ENCODE data around the gene SLCO2B1. TPM values are rescaled to one million over a fixed set of nuclear protein-coding genes. Genes with fewer than 3 reads are reported as not detected.

Gene SLCO2B1
- total and polyA plus RNA-seq, 2 experiments from 2014 or later: not detected

GRCh38 chr11:75165721-75166120 lies 14.8 kb downstream of the SLCO2B1 start:
- no peak overlapping the region for H3K4me3 ChIP-seq
- H3K4me1 ChIP-seq (ENCODE audit: insufficient read depth): no peaks in the 10 kb centered on the region
- in situ Hi-C loops (cut with MboI): no loop called here
- peaks cover 41% of the 10 kb centered on the region for H3K27me3 ChIP-seq (replicated peaks; ENCODE audit: insufficient read depth)
- H3K27ac ChIP-seq: no peak overlapping the region
- TF ChIP-seq EZH2phosphoT487 (IDR thresholded peaks at IDR 0.05; ENCODE audit: insufficient read depth, low read depth): no peak
- TF ChIP-seq EZH2 (IDR thresholded peaks at IDR 0.05; ENCODE audit: insufficient read depth, poor library complexity, severe bottlenecking): no peak
- H3K36me3 ChIP-seq (ENCODE audit: low read depth): no peaks in the 10 kb centered on the region
- H3K9me3 ChIP-seq (ENCODE audit: low read depth): no peaks in the 10 kb centered on the region
- H3K9ac ChIP-seq: no peak overlapping the region
- H3K4me2 ChIP-seq (ENCODE audit: unreplicated experiment): no peak overlapping the region
- H3K9me2 ChIP-seq (ENCODE audit: insufficient read depth): no peaks in the 10 kb centered on the region
- H3F3A ChIP-seq (ENCODE audit: insufficient read depth): no peaks in the 10 kb centered on the region
- H2AFZ ChIP-seq: no peak overlapping the region
- H3K79me2 ChIP-seq (ENCODE audit: insufficient read depth): no peaks in the 10 kb centered on the region
- WGBS, 2 experiments (ENCODE audit: low coverage in 1 of 2, low lambda C conversion rate in 2 of 2, missing lambda C conversion rate in 2 of 2): 77 to 78% methylated on average over 11 of the region's 11 CpGs
- no peak for DNase-seq
- H4K20me1 ChIP-seq (ENCODE audit: insufficient read depth): no peaks in the 10 kb centered on the region

GRCh38 chr11:75166791-75167190 lies 15.9 kb downstream of the SLCO2B1 start:
- Histone ChIP-seq H3K4me2 (ENCODE audit: unreplicated experiment) (no peak overlapping the region), H3K9me3 (ENCODE audit: low read depth) (no peaks in the 10 kb centered on the region), H2AFZ (no peak overlapping the region), H3K4me1 (ENCODE audit: insufficient read depth) (no peaks in the 10 kb centered on the region), H3K36me3 (ENCODE audit: low read depth) (no peaks in the 10 kb centered on the region), H3K79me2 (ENCODE audit: insufficient read depth) (no peaks in the 10 kb centered on the region), H3K27ac (no peak overlapping the region), H3K4me3 (no peak overlapping the region), H3F3A (ENCODE audit: insufficient read depth) (no peaks in the 10 kb centered on the region), H3K9ac (no peak overlapping the region), H3K9me2 (ENCODE audit: insufficient read depth) (no peaks in the 10 kb centered on the region), H4K20me1 (ENCODE audit: insufficient read depth) (no peaks in the 10 kb centered on the region), H3K27me3 (replicated peaks; ENCODE audit: insufficient read depth) (peaks cover 47% of the 10 kb centered on the region)
- DNase-seq: no peak
- in situ Hi-C loops (cut with MboI): no loop called here
- TF ChIP-seq EZH2phosphoT487 (IDR thresholded peaks at IDR 0.05; ENCODE audit: insufficient read depth, low read depth) (no peak), EZH2 (IDR thresholded peaks at IDR 0.05; ENCODE audit: insufficient read depth, poor library complexity, severe bottlenecking) (no peak)
- WGBS, 2 experiments (ENCODE audit: low coverage in 1 of 2, low lambda C conversion rate in 2 of 2, missing lambda C conversion rate in 2 of 2): 68 to 77% methylated on average over 3 of the region's 3 CpGs

- H3K4me3 ChIP-seq: no peak overlapping the region
- H2AFZ ChIP-seq: no peak overlapping the region
- DNase-seq: no peak
- no peak overlapping the region for H3K27ac ChIP-seq
- in situ Hi-C loops (cut with MboI): no loop called here
- H3K9ac ChIP-seq: no peak overlapping the region
- no peaks in the 10 kb centered on the region for H3K4me1 ChIP-seq (ENCODE audit: insufficient read depth)
- no peaks in the 10 kb centered on the region for H3K9me3 ChIP-seq (ENCODE audit: low read depth)
- H3K4me2 ChIP-seq (ENCODE audit: unreplicated experiment): no peak overlapping the region
- peaks cover 48% of the 10 kb centered on the region for H3K27me3 ChIP-seq (replicated peaks; ENCODE audit: insufficient read depth)
- no peaks in the 10 kb centered on the region for H3K9me2 ChIP-seq (ENCODE audit: insufficient read depth)
- no peaks in the 10 kb centered on the region for H4K20me1 ChIP-seq (ENCODE audit: insufficient read depth)
- no peaks in the 10 kb centered on the region for H3K36me3 ChIP-seq (ENCODE audit: low read depth)
- H3F3A ChIP-seq (ENCODE audit: insufficient read depth): no peaks in the 10 kb centered on the region
- no peaks in the 10 kb centered on the region for H3K79me2 ChIP-seq (ENCODE audit: insufficient read depth)
- TF ChIP-seq EZH2 (IDR thresholded peaks at IDR 0.05; ENCODE audit: insufficient read depth, poor library complexity, severe bottlenecking): no peak
- no peak for TF ChIP-seq EZH2phosphoT487 (IDR thresholded peaks at IDR 0.05; ENCODE audit: insufficient read depth, low read depth)
- 42 to 51% methylated on average over 3 of the region's 3 CpGs for WGBS, 2 experiments (ENCODE audit: low coverage in 1 of 2, low lambda C conversion rate in 2 of 2, missing lambda C conversion rate in 2 of 2)
Measured at GRCh38 chr11:75167617-75168016, 16.7 kb downstream of the SLCO2B1 start.

- Histone ChIP-seq H3K4me2 (ENCODE audit: unreplicated experiment) (no peak overlapping the region), H4K20me1 (ENCODE audit: insufficient read depth) (no peaks in the 10 kb centered on the region)
Measured at GRCh38 chr11:75169101-75169885, 18.4 kb downstream of the SLCO2B1 start.

More at GRCh38 chr11:75169101-75169885, 18.4 kb downstream of the SLCO2B1 start:
- Histone ChIP-seq H3K9ac (no peak overlapping the region), H3K36me3 (ENCODE audit: low read depth) (no peaks in the 10 kb centered on the region), H3K4me3 (no peak overlapping the region), H3F3A (ENCODE audit: insufficient read depth) (no peaks in the 10 kb centered on the region), H3K27me3 (replicated peaks; ENCODE audit: insufficient read depth) (peaks cover 50% of the 10 kb centered on the region), H3K79me2 (ENCODE audit: insufficient read depth) (no peaks in the 10 kb centered on the region), H3K9me2 (ENCODE audit: insufficient read depth) (no peaks in the 10 kb centered on the region), H2AFZ (no peak overlapping the region), H3K27ac (no peak overlapping the region), H3K4me1 (ENCODE audit: insufficient read depth) (no peaks in the 10 kb centered on the region), H3K9me3 (ENCODE audit: low read depth) (no peaks in the 10 kb centered on the region)
- in situ Hi-C loops (cut with MboI): no loop called here
- WGBS, 2 experiments (ENCODE audit: low coverage in 1 of 2, low lambda C conversion rate in 2 of 2, missing lambda C conversion rate in 2 of 2): 56 to 60% methylated on average over 13 of the region's 13 CpGs
- no peak for TF ChIP-seq EZH2 (IDR thresholded peaks at IDR 0.05; ENCODE audit: insufficient read depth, poor library complexity, severe bottlenecking)
- DNase-seq: no peak
